HEK293 (cell line): ENCODE measurements around the gene CRYBA2.

Experiments used
- CTCF ChIA-PET: fragments of 350-600 bp; formaldehyde crosslinking; extraction: SDS; loops from one replicate; lab custom pipeline; 2021; ENCODE audit warnings: antibody characterized with exemption; lab: Yijun Ruan, JAX
- POLR2A ChIA-PET: fragments of 300-600 bp; formaldehyde crosslinking; extraction: SDS; loops from one replicate; lab custom pipeline; 2020; ENCODE audit warnings: antibody characterized with exemption, inconsistent platforms; lab: Yijun Ruan, JAX
- H3K27ac ChIP-seq: fragments of 200-500 bp; sonication (Bioruptor generic); 2 replicates; pipeline ENCODE4 v1.5.1; 2014; ENCODE audit warnings: low read depth, low read length, control low read depth, inconsistent platforms; ENCODE audit errors: extremely low read depth
- H3K36me3 ChIP-seq, 2 experiments: fragments of 200-500 bp in 1 of 2; sonication (Bioruptor generic) in 1 of 2; 1 replicate in 1 of 2; 2 replicates in 1 of 2; pipeline ENCODE4 v1.5.1; 2014 to 2017; ENCODE audit warnings: inconsistent platforms in 2 of 2, low read length in 2 of 2; ENCODE audit not compliant: control insufficient read depth in 2 of 2, insufficient read depth in 1 of 2
- H3K4me1 ChIP-seq: fragments of 200-500 bp; sonication (Bioruptor generic); 2 replicates; pipeline ENCODE4 v1.5.1; 2014; ENCODE audit warnings: mild to moderate bottlenecking, low read length, inconsistent platforms; ENCODE audit not compliant: control insufficient read depth, insufficient read depth
- H3K4me3 ChIP-seq: 2 replicates; pipeline ENCODE4 v1.5.1; 2011; ENCODE audit warnings: low read depth, mild to moderate bottlenecking, control low read depth, low read length, moderate library complexity
- H3K9me3 ChIP-seq: fragments of 200-500 bp; sonication (Bioruptor generic); 2 replicates; pipeline ENCODE4 v1.5.1; 2014; ENCODE audit warnings: low read depth, low read length, inconsistent platforms; ENCODE audit not compliant: control insufficient read depth, insufficient read depth
- BCL11B ChIP-seq: fragments of 450-650 bp; formaldehyde crosslinking; IDR thresholded peaks from 2 replicates; pipeline ENCODE4 v1.5.1; 2016; ENCODE audit warnings: low read depth, missing biosample characterization, missing genetic modification characterization
- BCL6B ChIP-seq: fragments of 450-650 bp; formaldehyde crosslinking; IDR thresholded peaks from 2 replicates; pipeline ENCODE4 v1.5.1; 2017; ENCODE audit warnings: missing biosample characterization, missing genetic modification characterization
- CTCF ChIP-seq: fragments of 450-650 bp; formaldehyde crosslinking; IDR thresholded peaks from 2 replicates; pipeline ENCODE4 v1.5.1; 2016; ENCODE audit warnings: missing biosample characterization, missing genetic modification characterization
- GLIS1 ChIP-seq: fragments of 450-650 bp; formaldehyde crosslinking; IDR thresholded peaks from 2 replicates; pipeline ENCODE4 v1.5.1; 2016; ENCODE audit warnings: missing biosample characterization, missing genetic modification characterization
- HOXD13 ChIP-seq: sonication (generic); formaldehyde crosslinking; IDR thresholded peaks from 2 replicates; pipeline ENCODE4 v1.8.0; 2022; ENCODE audit warnings: missing genetic modification reagents, borderline replicate concordance
- KLF7 ChIP-seq: fragments of 450-650 bp; formaldehyde crosslinking; IDR thresholded peaks from 2 replicates; pipeline ENCODE4 v1.5.1; 2016; ENCODE audit warnings: missing biosample characterization, missing genetic modification characterization, borderline replicate concordance
- MEIS1 ChIP-seq: sonication (generic); formaldehyde crosslinking; IDR thresholded peaks from 2 replicates; pipeline ENCODE4 v1.8.1; 2022; ENCODE audit warnings: missing genetic modification reagents, mild to moderate bottlenecking, borderline replicate concordance
- REST ChIP-seq: fragments of 450-650 bp; formaldehyde crosslinking; IDR thresholded peaks from 2 replicates; pipeline ENCODE4 v1.5.1; 2016; ENCODE audit warnings: missing biosample characterization, missing genetic modification characterization
- ZFP3 ChIP-seq: fragments of 450-650 bp; formaldehyde crosslinking; IDR thresholded peaks from 2 replicates; pipeline ENCODE4 v1.5.1; 2016; ENCODE audit warnings: low read depth, missing biosample characterization, missing genetic modification characterization
- ZNF112 ChIP-seq: fragments of 450-650 bp; formaldehyde crosslinking; IDR thresholded peaks from 2 replicates; pipeline ENCODE4 v1.5.0; 2017; ENCODE audit warnings: missing biosample characterization, missing genetic modification characterization
- ZNF221 ChIP-seq: fragments of 450-650 bp; formaldehyde crosslinking; IDR thresholded peaks from 2 replicates; pipeline ENCODE4 v1.5.1; 2017; ENCODE audit warnings: missing biosample characterization, missing genetic modification characterization, borderline replicate concordance
- ZNF248 ChIP-seq: fragments of 450-650 bp; formaldehyde crosslinking; IDR thresholded peaks from 2 replicates; pipeline ENCODE4 v1.5.1; 2017; ENCODE audit warnings: missing biosample characterization, missing genetic modification characterization
- ZNF621 ChIP-seq: fragments of 450-650 bp; formaldehyde crosslinking; IDR thresholded peaks from 2 replicates; pipeline ENCODE4 v1.5.1; 2017; ENCODE audit warnings: missing biosample characterization, missing genetic modification characterization
- ZNF76 ChIP-seq: fragments of 450-650 bp; formaldehyde crosslinking; IDR thresholded peaks from 2 replicates; pipeline ENCODE4; 2016; ENCODE audit warnings: low read depth, missing biosample characterization, missing genetic modification characterization, borderline replicate concordance
- ZNF843 ChIP-seq: fragments of 450-650 bp; formaldehyde crosslinking; IDR thresholded peaks from 2 replicates; pipeline ENCODE4 v1.5.1; 2016; ENCODE audit warnings: missing biosample characterization, missing genetic modification characterization
- ZSCAN23 ChIP-seq: fragments of 450-650 bp; formaldehyde crosslinking; IDR thresholded peaks from 2 replicates; pipeline ENCODE4 v1.5.1; 2016; ENCODE audit warnings: missing biosample characterization, missing genetic modification characterization

CRYBA2 gene

GRCh38 chr2:218992196-218992595 lies 1.0 kb downstream of the CRYBA2 start:
- Histone ChIP-seq H3K27ac (no peak overlapping the region), H3K36me3 (no peaks in the 10 kb centered on the region), H3K9me3 (no peaks in the 10 kb centered on the region), H3K4me3 (no peak overlapping the region), H3K4me1 (no peaks in the 10 kb centered on the region; the same call in 1 of the 2 replicates)
- TF ChIP-seq HOXD13 (CRISPR knock-in tag) = no peak
- TF ChIP-seq BCL6B (tag by site-specific recombination) = no peak
- no peak for TF ChIP-seq ZNF221 (tag by site-specific recombination)
- TF ChIP-seq ZSCAN23 (tag by site-specific recombination) = no peak
- TF ChIP-seq ZNF76 (tag by site-specific recombination) = no peak
- TF ChIP-seq ZFP3 (tag by site-specific recombination) = no peak
- TF ChIP-seq KLF7 (tag by site-specific recombination) = no peak
- no peak for TF ChIP-seq ZNF621
- TF ChIP-seq ZNF248 (tag by site-specific recombination) = no peak
- no peak for TF ChIP-seq ZNF843 (tag by site-specific recombination)
- TF ChIP-seq BCL11B = no peak
- no peak for TF ChIP-seq GLIS1
- no peak for TF ChIP-seq ZNF112 (tag by site-specific recombination)
- ChIA-PET CTCF (no interaction called here), POLR2A (no interaction called here)

GRCh38 chr2:218991674-218992168 lies 1.5 kb downstream of the CRYBA2 start:
- ChIA-PET CTCF (interaction anchor here (1.3 kb wide), 1 partner anchor 12 kb away, joined by 6 read pairs; no protein-coding TSS in a partner anchor), POLR2A (no interaction called here)
- Histone ChIP-seq H3K27ac (no peak overlapping the region), H3K4me3 (no peak overlapping the region), H3K4me1 (no peaks in the 10 kb centered on the region; the same call in 1 of the 2 replicates), H3K36me3 (no peaks in the 10 kb centered on the region), H3K9me3 (no peaks in the 10 kb centered on the region)
- TF ChIP-seq CTCF (no peak), REST (tag by site-specific recombination) (peak; percentile 95)

- no peaks in the 10 kb centered on the region; the same call in 1 of the 2 replicates for H3K4me1 ChIP-seq
- H3K4me3 ChIP-seq = no peak overlapping the region
- H3K36me3 ChIP-seq = no peaks in the 10 kb centered on the region
- ChIA-PET CTCF (interaction anchor here (0.6 to 1.3 kb wide), 3 partner anchors 11 to 539 kb away, joined by 3 to 6 read pairs (median 3); no protein-coding TSS in a partner anchor), POLR2A (no interaction called here)
- H3K27ac ChIP-seq = no peak overlapping the region
- TF ChIP-seq MEIS1 (CRISPR knock-in tag) = no peak
- H3K9me3 ChIP-seq = no peaks in the 10 kb centered on the region
Measured at GRCh38 chr2:218990612-218991011, 2.6 kb downstream of the CRYBA2 start.
